ENCODE measurements around the gene PTPN20.
A peak's percentile ranks its signal among the peaks of the same experiment; 100 is the strongest.
"Not testable (repeated sequence)": the region's sequence is repeated elsewhere in the genome, so short reads cannot be mapped to it uniquely, and the experiment has no call there.

The PTPN20 gene

DNA sequence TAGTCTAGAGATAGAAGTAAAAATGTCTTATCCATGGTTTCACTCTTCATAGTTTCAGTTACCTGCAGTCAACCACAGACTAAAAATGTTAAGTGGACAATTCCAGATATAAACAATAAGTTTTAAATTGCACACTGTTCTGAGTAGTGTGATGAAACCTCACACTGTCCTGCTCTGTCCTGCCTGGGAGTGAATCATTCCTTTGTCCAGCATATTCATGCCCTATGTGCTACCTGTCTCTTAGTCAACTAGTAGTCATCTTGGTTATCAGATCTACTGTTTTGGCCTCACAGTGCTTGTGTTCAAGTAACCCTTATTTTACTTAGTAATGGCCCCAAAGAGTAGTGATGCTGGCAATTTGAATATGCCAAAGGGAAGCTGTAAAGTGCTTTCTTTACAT, 49.5 kb downstream of the PTPN20 start:
- not testable (repeated sequence) for ATAC-seq

DNA sequence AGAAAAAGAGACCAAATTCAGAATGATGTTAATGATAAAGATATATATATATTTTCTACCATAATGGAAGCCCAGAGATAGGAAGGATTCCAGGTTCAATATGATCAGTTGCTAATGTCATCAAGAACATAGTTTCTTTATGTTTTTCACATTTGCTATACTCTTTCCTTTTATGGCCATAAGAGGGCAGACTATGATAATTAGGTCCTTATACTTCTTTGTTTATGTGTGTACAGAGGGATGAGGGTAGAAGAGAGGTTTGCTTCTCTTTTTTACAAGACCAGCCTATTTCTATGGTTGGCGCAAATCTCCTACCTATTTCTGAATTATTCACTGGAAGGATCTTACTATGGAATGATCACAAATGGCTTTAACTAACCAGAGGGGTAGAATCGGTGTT, 52.1 kb downstream of the PTPN20 start:
- peak; percentile 54; the same call in 1 of the 3 replicates for ATAC-seq

DNA sequence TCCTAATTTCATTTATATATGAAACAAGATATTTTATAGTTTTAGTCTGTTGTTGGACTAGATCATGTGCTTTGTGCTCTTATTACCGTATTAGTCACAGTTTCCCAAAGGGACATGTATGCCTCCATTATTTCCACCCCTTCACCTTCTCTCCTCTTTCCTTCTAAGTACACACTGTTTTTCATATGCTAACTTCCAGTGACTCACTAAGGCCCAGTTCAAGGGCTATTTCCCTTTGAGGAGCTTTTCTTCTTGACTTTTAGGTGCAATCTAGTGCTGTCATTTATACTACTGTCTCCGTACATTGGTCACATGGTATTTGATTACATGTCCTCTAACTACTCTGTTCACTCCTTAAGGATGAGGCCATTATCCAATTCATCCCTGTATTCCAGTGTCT, 55.8 kb downstream of the PTPN20 start:
- not testable (repeated sequence) for ATAC-seq

DNA sequence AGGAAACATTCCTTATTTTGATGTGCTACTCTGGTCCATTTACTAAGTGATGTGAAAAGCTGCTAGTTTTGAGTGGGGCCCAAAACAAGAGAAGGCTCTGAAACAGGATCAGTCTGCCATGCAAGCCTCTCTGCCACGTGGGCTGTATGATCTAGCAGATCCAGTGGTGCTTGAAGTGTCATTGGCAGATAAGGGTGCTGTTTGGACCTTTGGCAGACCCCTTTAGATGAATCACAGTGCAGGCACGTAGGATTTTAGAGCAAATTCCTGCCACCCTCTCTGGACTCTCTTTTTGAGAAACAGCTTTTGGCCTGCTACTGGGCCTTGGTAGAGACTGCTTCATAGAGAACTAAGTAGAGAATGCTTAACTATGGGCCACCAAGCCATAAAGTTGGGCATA, 69.0 kb downstream of the PTPN20 start:
- not testable (repeated sequence) for ATAC-seq

DNA sequence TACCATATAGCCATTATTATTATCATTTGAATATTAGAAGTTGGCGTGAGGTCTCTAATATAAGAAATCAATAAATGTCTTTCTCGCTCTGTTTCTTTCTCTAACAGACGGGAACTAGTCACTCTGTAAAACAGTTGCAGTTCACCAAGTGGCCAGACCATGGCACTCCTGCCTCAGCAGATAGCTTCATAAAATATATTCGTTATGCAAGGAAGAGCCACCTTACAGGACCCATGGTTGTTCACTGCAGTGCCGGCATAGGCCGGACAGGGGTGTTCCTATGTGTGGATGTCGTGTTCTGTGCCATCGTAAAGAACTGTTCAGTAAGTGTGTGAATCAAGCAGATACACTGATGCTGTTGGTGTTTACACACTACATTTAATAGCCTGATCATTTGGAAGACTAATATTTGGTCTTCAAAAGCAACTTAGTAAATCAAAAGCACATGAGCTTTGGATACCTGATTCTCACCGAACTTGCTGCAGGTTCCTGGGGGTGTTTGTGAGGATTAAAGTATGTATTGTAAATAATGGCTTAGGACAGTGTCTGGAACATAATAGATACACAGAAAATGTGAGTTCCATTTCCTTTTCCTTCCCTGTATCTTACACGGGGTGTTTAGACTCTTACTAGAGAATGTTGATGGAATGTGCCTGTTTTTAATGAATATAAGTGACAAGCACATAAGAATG, 76.2 kb downstream of the PTPN20 start:
- ATAC-seq: peak; percentile 100

DNA sequence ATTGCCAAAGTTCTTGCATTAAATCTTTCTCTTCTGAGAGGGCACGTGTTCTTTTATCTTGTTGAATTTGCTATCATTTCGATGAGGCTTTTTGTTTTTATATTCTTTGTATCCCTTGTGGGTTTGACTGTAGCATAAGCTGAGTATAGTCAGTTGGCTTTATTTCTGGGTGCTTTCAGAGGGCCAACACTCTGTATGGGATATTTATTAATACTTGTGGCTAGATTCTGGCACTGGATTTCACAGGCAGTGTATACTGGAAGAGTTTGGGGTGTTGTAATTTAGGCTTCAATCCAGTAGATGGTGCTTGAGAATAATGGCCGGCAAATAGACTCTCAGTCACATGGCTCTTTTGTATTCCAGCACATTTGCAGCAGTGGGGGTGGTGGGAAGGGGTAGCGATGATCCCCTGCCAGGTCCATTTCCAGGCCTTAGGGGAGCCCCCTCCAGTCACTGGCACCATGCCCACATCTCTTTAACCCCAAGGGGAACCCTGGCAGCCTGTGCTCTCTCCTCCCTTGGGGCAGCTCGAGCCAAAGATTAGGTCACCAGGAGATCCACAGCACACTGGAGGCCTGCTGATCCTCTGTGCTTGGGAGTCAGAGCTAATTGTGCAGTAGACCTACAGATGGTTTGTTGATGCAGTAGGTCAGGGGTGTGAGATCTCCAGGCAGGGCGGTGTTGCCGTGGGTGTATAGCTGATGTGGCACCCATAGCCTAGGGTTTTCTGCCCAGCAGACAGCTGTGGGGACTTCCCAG, 81.8 kb downstream of the PTPN20 start:
- peak; percentile 79 for ATAC-seq
- TF ChIP-seq, protein P1, sequence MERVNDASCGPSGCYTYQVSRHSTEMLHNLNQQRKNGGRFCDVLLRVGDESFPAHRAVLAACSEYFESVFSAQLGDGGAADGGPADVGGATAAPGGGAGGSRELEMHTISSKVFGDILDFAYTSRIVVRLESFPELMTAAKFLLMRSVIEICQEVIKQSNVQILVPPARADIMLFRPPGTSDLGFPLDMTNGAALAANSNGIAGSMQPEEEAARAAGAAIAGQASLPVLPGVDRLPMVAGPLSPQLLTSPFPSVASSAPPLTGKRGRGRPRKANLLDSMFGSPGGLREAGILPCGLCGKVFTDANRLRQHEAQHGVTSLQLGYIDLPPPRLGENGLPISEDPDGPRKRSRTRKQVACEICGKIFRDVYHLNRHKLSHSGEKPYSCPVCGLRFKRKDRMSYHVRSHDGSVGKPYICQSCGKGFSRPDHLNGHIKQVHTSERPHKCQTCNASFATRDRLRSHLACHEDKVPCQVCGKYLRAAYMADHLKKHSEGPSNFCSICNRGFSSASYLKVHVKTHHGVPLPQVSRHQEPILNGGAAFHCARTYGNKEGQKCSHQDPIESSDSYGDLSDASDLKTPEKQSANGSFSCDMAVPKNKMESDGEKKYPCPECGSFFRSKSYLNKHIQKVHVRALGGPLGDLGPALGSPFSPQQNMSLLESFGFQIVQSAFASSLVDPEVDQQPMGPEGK (CRISPR knock-in tag; IDR thresholded peaks at IDR 0.05; ENCODE audit: borderline replicate concordance): no peak
- TF ChIP-seq GLIS3 (CRISPR knock-in tag; IDR thresholded peaks at IDR 0.05) (no peak), ARNTL (CRISPR knock-in tag; IDR thresholded peaks at IDR 0.05; ENCODE audit: borderline replicate concordance, low read depth) (no peak), ZNF8 (CRISPR knock-in tag; IDR thresholded peaks at IDR 0.05) (no peak), ESRRG (CRISPR knock-in tag; IDR thresholded peaks at IDR 0.05) (no peak)
- TF ChIP-seq, protein P2, sequence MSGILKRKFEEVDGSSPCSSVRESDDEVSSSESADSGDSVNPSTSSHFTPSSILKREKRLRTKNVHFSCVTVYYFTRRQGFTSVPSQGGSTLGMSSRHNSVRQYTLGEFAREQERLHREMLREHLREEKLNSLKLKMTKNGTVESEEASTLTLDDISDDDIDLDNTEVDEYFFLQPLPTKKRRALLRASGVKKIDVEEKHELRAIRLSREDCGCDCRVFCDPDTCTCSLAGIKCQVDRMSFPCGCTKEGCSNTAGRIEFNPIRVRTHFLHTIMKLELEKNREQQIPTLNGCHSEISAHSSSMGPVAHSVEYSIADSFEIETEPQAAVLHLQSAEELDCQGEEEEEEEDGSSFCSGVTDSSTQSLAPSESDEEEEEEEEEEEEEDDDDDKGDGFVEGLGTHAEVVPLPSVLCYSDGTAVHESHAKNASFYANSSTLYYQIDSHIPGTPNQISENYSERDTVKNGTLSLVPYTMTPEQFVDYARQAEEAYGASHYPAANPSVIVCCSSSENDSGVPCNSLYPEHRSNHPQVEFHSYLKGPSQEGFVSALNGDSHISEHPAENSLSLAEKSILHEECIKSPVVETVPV (CRISPR knock-in tag; IDR thresholded peaks at IDR 0.05): no peak
- TF ChIP-seq, protein P3, sequence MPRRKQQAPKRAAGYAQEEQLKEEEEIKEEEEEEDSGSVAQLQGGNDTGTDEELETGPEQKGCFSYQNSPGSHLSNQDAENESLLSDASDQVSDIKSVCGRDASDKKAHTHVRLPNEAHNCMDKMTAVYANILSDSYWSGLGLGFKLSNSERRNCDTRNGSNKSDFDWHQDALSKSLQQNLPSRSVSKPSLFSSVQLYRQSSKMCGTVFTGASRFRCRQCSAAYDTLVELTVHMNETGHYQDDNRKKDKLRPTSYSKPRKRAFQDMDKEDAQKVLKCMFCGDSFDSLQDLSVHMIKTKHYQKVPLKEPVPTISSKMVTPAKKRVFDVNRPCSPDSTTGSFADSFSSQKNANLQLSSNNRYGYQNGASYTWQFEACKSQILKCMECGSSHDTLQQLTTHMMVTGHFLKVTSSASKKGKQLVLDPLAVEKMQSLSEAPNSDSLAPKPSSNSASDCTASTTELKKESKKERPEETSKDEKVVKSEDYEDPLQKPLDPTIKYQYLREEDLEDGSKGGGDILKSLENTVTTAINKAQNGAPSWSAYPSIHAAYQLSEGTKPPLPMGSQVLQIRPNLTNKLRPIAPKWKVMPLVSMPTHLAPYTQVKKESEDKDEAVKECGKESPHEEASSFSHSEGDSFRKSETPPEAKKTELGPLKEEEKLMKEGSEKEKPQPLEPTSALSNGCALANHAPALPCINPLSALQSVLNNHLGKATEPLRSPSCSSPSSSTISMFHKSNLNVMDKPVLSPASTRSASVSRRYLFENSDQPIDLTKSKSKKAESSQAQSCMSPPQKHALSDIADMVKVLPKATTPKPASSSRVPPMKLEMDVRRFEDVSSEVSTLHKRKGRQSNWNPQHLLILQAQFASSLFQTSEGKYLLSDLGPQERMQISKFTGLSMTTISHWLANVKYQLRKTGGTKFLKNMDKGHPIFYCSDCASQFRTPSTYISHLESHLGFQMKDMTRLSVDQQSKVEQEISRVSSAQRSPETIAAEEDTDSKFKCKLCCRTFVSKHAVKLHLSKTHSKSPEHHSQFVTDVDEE (CRISPR knock-in tag; IDR thresholded peaks at IDR 0.05): no peak

DNA sequence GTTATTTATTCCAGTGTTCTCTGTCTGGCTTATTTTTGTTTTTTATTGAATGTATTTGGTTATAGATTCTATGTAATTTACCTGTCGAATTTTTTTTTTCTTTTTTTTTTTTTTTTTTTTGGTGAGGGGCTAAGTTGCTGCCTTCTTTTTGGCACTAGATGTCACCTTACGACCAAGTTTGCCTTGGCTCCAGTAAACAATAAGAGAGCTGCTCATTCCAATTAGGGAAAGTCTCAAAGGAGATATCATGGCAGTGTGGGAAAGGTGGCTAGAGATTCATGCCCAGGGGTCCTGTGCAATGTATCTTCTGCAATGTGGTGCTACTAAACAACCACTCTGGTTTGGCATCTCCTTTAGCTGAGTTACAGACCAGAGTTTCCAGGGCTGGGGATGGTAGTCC, 84.0 kb downstream of the PTPN20 start:
- no peak for ATAC-seq
- TF ChIP-seq SNAI2 (CRISPR knock-in tag; IDR thresholded peaks at IDR 0.05): no peak
- TF ChIP-seq BACH2 (CRISPR knock-in tag; IDR thresholded peaks at IDR 0.05; ENCODE audit: borderline replicate concordance): no peak
- TF ChIP-seq GLIS3 (CRISPR knock-in tag; IDR thresholded peaks at IDR 0.05): no peak
- TF ChIP-seq, protein P4, sequence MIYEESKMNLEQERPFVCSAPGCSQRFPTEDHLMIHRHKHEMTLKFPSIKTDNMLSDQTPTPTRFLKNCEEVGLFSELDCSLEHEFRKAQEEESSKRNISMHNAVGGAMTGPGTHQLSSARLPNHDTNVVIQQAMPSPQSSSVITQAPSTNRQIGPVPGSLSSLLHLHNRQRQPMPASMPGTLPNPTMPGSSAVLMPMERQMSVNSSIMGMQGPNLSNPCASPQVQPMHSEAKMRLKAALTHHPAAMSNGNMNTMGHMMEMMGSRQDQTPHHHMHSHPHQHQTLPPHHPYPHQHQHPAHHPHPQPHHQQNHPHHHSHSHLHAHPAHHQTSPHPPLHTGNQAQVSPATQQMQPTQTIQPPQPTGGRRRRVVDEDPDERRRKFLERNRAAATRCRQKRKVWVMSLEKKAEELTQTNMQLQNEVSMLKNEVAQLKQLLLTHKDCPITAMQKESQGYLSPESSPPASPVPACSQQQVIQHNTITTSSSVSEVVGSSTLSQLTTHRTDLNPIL (CRISPR knock-in tag; IDR thresholded peaks at IDR 0.05; ENCODE audit: low read depth): no peak
- TF ChIP-seq TCF4 (CRISPR knock-in tag; IDR thresholded peaks at IDR 0.05; ENCODE audit: borderline replicate concordance): no peak
- no peak for TF ChIP-seq ZFP30 (CRISPR knock-in tag; IDR thresholded peaks at IDR 0.05)
- no peak for TF ChIP-seq ZNF8 (CRISPR knock-in tag; IDR thresholded peaks at IDR 0.05)
- TF ChIP-seq CSDC2 (CRISPR knock-in tag; IDR thresholded peaks at IDR 0.05): no peak
- TF ChIP-seq, protein P1 (CRISPR knock-in tag; IDR thresholded peaks at IDR 0.05; ENCODE audit: borderline replicate concordance): no peak
- no peak for TF ChIP-seq ZC3H10 (CRISPR knock-in tag; IDR thresholded peaks at IDR 0.05)
- no peak for TF ChIP-seq PPARA (CRISPR knock-in tag; IDR thresholded peaks at IDR 0.05; ENCODE audit: borderline replicate concordance)
- TF ChIP-seq ZFP3 (CRISPR knock-in tag; IDR thresholded peaks at IDR 0.05): no peak
- TF ChIP-seq RARB (CRISPR knock-in tag; IDR thresholded peaks at IDR 0.05): no peak
- TF ChIP-seq ARNTL (CRISPR knock-in tag; IDR thresholded peaks at IDR 0.05; ENCODE audit: borderline replicate concordance, low read depth): no peak
- TF ChIP-seq, protein P2 (CRISPR knock-in tag; IDR thresholded peaks at IDR 0.05): no peak
- no peak for TF ChIP-seq OSR1 (CRISPR knock-in tag; IDR thresholded peaks at IDR 0.05)

All from SK-N-SH treated with all-trans-retinoic acid at 6 μM for 48 hours (cell line).